Activated B cell treated with CpG ODN at 0.5 μM for 24 hours (primary cell): ENCODE data around the gene TRIM65. TPM values are rescaled to one million over a fixed set of nuclear protein-coding genes. Genes with fewer than 3 reads are reported as not detected.
"Not testable (repeated sequence)": the region's sequence is repeated elsewhere in the genome, so short reads cannot be mapped to it uniquely, and the experiment has no call there.

Experiments used
- ATAC-seq: fragments of 200-7000 bp; cut with Tn5 transposase; one replicate; pipeline ENCODE4 v1.10.0; 2021; ENCODE audit warnings: low read depth, mild to moderate bottlenecking, moderate library complexity
- CTCF ChIA-PET: fragments of 350-600 bp; sonication (Branson Sonifier 250); formaldehyde crosslinking; loops from one replicate; lab custom pipeline; 2021; ENCODE audit warnings: antibody characterized with exemption; lab: Charles Lee
- POLR2A ChIA-PET: fragments of 350-600 bp; sonication (Branson Sonifier 250); formaldehyde crosslinking; loops from one replicate; lab custom pipeline; 2021; ENCODE audit warnings: antibody characterized with exemption; lab: Charles Lee
- DNase-seq: peaks from one replicate; pipeline ENCODE4 v3.0.0; 2022
- H3K27ac Mint-ChIP-seq: one replicate; pipeline ENCODE4 v1.8.0; 2020; ENCODE audit warnings: mixed read lengths
- H3K27me3 Mint-ChIP-seq: one replicate; pipeline ENCODE4 v1.8.0; 2021; ENCODE audit warnings: mixed read lengths
- H3K36me3 Mint-ChIP-seq: one replicate; pipeline ENCODE4 v1.8.0; 2021; ENCODE audit warnings: low read depth, mixed read lengths
- H3K4me1 Mint-ChIP-seq: one replicate; pipeline ENCODE4 v1.8.0; 2021; ENCODE audit warnings: mixed read lengths
- H3K4me3 Mint-ChIP-seq: one replicate; pipeline ENCODE4 v1.8.0; 2020; ENCODE audit warnings: mild to moderate bottlenecking, mixed read lengths
- H3K9me3 Mint-ChIP-seq: one replicate; pipeline ENCODE4 v1.8.0; 2020; ENCODE audit warnings: mixed read lengths
- intact Hi-C: fragments of 100-400 bp; cut with micrococcal nuclease; formaldehyde crosslinking; loops from one replicate; pipeline ENCODE4 v1.15.1; 2024
- total RNA-seq: library from RNA; stranded (reverse); gene quantifications from 2 replicates; pipeline ENCODE4 v1.2.3, GENCODE V29; 2022
- TF ChIP-seq, protein P1 (sequence below): fragments of 200-600 bp; IDR thresholded peaks from one replicate; pipeline ENCODE4 v1.8.0; 2022; ENCODE audit warnings: antibody characterized with exemption, mild to moderate bottlenecking

TRIM65 gene
- total RNA-seq, 1 donor from 2014 or later: 22.4 TPM

DNA sequence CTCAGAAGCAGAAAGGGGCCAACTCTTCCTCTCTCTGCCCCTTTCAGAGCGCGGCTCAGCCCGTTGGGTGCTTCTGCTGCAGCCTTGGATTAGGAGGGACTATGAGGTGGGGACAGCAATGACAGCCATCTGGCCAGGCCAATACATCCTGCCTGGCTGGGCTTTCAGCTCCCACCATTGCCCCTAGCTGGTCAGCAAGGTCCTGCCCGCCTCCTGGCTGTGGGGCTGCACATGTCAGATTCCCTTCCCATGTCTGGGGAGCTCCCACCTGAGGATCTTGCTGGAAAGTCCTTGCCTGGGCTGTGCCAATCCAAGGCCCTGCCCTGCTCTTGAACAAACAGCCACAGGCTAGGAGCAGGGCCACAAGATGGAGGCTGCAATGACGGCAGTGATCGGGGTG is 8.3 kb downstream of the TRIM65 start:
- Mint-ChIP-seq H3K36me3 (peaks cover 19% of the 10 kb centered on the region), H3K9me3 (no peaks in the 10 kb centered on the region), H3K27me3 (no peaks in the 10 kb centered on the region), H3K4me1 (no peaks in the 10 kb centered on the region), H3K27ac (no peak overlapping the region), H3K4me3 (no peak overlapping the region)
- POLR2A ChIA-PET: no interaction called here
- no peak for ATAC-seq
- intact Hi-C loops: no loop called here
- CTCF ChIA-PET: no interaction called here
- TF ChIP-seq, protein P1, sequence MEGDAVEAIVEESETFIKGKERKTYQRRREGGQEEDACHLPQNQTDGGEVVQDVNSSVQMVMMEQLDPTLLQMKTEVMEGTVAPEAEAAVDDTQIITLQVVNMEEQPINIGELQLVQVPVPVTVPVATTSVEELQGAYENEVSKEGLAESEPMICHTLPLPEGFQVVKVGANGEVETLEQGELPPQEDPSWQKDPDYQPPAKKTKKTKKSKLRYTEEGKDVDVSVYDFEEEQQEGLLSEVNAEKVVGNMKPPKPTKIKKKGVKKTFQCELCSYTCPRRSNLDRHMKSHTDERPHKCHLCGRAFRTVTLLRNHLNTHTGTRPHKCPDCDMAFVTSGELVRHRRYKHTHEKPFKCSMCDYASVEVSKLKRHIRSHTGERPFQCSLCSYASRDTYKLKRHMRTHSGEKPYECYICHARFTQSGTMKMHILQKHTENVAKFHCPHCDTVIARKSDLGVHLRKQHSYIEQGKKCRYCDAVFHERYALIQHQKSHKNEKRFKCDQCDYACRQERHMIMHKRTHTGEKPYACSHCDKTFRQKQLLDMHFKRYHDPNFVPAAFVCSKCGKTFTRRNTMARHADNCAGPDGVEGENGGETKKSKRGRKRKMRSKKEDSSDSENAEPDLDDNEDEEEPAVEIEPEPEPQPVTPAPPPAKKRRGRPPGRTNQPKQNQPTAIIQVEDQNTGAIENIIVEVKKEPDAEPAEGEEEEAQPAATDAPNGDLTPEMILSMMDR: no peak
- DNase-seq: no peak

DNA sequence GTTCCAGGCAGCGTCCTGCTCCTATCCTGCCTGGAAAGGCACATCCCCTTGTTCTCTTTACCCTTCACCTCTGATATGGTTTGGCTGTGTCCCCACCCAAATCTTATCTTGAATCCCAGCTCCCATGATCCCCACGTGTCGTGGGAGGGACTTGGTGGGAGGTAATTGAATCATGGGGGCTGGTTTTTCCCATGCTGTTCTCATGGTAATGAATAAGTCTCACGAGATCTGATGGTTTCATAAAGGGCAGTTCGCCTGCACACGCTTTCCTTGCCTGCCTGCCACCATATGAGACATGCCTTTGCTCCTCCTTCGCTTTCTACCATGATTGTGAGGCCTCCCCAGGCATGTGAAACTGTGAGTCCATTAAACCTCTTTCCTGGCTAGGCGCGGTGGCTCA is 10.9 kb downstream of the TRIM65 start:
- ATAC-seq, CTCF ChIA-PET, H3K4me1 Mint-ChIP-seq, DNase-seq, H3K4me3 Mint-ChIP-seq, H3K27me3 Mint-ChIP-seq, H3K9me3 Mint-ChIP-seq, H3K27ac Mint-ChIP-seq, intact Hi-C loops: not testable (repeated sequence)
- POLR2A ChIA-PET: interaction anchor here (0.6 kb wide), 1 partner anchor 18 kb away, joined by 5 read pairs; no protein-coding TSS in a partner anchor
- H3K36me3 Mint-ChIP-seq: peaks cover 16% of the 10 kb centered on the region

DNA sequence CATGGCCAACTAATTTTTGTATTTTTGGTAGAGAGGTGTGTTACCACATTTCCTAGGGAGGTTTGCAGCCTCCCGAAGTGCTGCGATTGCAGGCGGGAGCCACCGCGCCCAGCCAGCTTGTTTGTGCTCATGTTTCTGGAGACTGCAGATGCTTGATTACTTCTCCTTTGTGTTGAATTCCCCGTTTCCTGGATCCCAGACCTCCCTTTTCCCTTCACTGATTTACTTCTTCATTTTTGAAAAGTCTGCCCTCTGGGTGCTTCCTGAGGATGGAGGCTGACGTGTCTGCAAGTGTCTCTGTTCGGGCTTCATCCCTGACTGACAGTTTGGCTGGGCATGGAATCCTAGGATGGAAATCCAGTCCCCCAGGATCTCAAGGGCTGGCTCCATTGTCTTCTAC is 11.3 kb downstream of the TRIM65 start:
- peaks cover 14% of the 10 kb centered on the region for H3K36me3 Mint-ChIP-seq
- peaks cover 3% of the 10 kb centered on the region for H3K27me3 Mint-ChIP-seq
- ATAC-seq (no peak), DNase-seq (no peak)
- H3K9me3 Mint-ChIP-seq: no peaks in the 10 kb centered on the region
- ChIA-PET POLR2A (no interaction called here), CTCF (interaction anchor here (1.0 kb wide), 1 partner anchor 240 kb away, joined by 6 read pairs; no protein-coding TSS in a partner anchor)
- no peaks in the 10 kb centered on the region for H3K4me1 Mint-ChIP-seq
- no peak overlapping the region for H3K27ac Mint-ChIP-seq
- TF ChIP-seq, protein P1: no peak
- intact Hi-C loops: no loop called here
- no peak overlapping the region for H3K4me3 Mint-ChIP-seq

DNA sequence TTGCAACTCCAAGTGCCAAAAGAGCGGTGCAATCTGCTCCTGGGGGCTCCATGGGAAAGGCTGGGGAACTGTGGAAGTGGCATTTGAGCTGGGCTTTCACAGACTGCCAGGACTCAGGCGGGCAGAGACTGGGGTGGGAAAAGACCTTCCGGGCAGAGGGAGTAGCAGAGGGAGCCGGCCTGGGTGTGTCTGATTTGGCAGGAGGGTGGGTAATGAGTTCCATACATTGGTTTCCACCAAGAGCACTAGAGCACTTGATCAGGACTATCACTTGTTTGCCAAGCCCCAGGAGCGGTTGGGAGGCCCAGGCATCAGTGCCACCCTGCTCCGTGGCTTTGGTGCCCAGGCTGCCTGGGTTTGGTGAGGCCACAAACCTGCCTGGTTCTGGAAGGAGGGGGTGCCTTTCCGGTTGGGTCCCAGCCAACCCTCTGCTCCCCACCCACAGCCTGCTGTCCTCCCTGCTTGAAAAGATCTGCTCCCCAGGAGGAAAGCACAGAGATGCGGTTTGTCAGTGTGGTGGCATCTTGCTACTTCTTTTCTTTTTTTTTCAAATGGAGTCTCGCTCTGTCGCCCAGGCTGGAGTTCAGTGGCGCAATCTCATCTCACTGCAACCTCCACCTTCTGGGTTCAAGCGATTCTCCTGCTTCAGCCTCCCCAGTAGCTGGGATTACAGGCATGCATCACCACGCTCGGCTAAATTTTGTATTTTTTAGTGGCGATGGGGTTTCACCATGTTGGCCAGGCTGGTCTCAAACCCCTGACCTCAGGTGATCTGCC is 14.9 kb downstream of the TRIM65 start:
- CTCF ChIA-PET: no interaction called here
- POLR2A ChIA-PET: interaction anchor here (0.6 kb wide), 2 partner anchors 17 to 87 kb away, joined by 4 to 5 read pairs; no protein-coding TSS in a partner anchor
- H3K4me1 Mint-ChIP-seq: peaks cover 13% of the 10 kb centered on the region
- H3K4me3 Mint-ChIP-seq: no peak overlapping the region
- no peaks in the 10 kb centered on the region for H3K36me3 Mint-ChIP-seq
- DNase-seq (no peak), ATAC-seq (no peak)
- H3K27ac Mint-ChIP-seq: no peak overlapping the region
- intact Hi-C loops: no loop called here
- H3K27me3 Mint-ChIP-seq: peaks cover 8% of the 10 kb centered on the region
- H3K9me3 Mint-ChIP-seq: no peaks in the 10 kb centered on the region
- TF ChIP-seq, protein P1: no peak

DNA sequence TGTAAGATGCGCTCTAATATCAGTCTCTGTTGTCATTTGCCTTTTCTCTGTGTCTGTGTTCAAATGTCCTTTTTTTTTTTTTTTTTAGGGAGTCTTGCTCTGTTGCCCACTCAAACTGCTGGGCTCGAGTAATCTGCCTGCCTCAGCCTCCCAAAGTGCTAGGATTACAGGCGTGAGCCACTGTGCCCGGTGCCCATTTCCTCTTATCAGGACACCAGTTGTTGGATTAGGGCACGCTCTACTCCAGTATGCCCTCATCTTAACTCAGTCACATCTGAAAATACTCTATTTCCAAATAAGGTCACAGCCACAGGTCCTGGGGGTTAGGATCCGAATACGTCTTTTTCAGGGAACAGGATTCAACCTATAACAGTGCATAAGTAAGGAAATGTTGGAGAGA is 16.5 kb downstream of the TRIM65 start:
- POLR2A ChIA-PET: interaction anchor here (0.6 to 0.7 kb wide), 2 partner anchors 10 to 89 kb away, joined by 3 read pairs; no protein-coding TSS in a partner anchor

More for the DNA sequence above, 16.5 kb downstream of the TRIM65 start:
- Mint-ChIP-seq H3K27me3 (peaks cover 8% of the 10 kb centered on the region), H3K4me3 (no peak overlapping the region), H3K9me3 (no peaks in the 10 kb centered on the region), H3K27ac (no peak overlapping the region), H3K4me1 (peaks cover 28% of the 10 kb centered on the region), H3K36me3 (no peaks in the 10 kb centered on the region)
- CTCF ChIA-PET: no interaction called here
- intact Hi-C loops: no loop called here
- TF ChIP-seq, protein P1: no peak
- no peak for ATAC-seq
- no peak for DNase-seq
